ENCODE measurements around the gene TFEB. TPM values are rescaled to one million over a fixed set of nuclear protein-coding genes. Genes with fewer than 3 reads are reported as not detected.

The TFEB gene
- total RNA-seq, 2 donors from 2014 or later: 4.9 to 10.1 TPM

- 91 to 100% methylated on average over 2 to 7 of the region's 7 CpGs for WGBS, 2 donors
- Histone ChIP-seq H3K27me3 (no peaks in the 10 kb centered on the region), H3K27ac (peak overlapping the region in 1 of 4 donors; percentile 10), H3K4me1 (peaks cover 37% of the 10 kb centered on the region), H3K4me3 (no peak overlapping the region), H3K36me3 (replicated peaks in 1 of 2; ENCODE audit: insufficient read depth in 1 of 2, low read depth in 2 of 2) (no peaks in the 10 kb centered on the region), H3K9me3 (no peaks in the 10 kb centered on the region)
- intact Hi-C loops (cut with DNase I): no loop called here
- ATAC-seq (no peak), DNase-seq (no peak)
- TF ChIP-seq POLR2A (IDR thresholded peaks at IDR 0.05) (no peak), CTCF (IDR thresholded peaks at IDR 0.05) (no peak)
These were observed 6.5 kb downstream of the TFEB start for GRCh38 chr6:41728954-41729353.

- peak in 3 of 4 donors; percentile 45 to 56 (median 48) for DNase-seq
- intact Hi-C loops (cut with DNase I): no loop called here
- TF ChIP-seq CTCF (IDR thresholded peaks at IDR 0.05) (no peak), POLR2A (IDR thresholded peaks at IDR 0.05) (peak in 1 of 3 donors; percentile 21)
These were observed 7.1 kb downstream of the TFEB start for GRCh38 chr6:41728073-41728936.

GRCh38 chr6:41727705-41728072 lies 7.7 kb downstream of the TFEB start:
- intact Hi-C loops (cut with DNase I): no loop called here
- H3K9me3 ChIP-seq: no peaks in the 10 kb centered on the region
- H3K36me3 ChIP-seq (replicated peaks in 1 of 2; ENCODE audit: insufficient read depth in 1 of 2, low read depth in 2 of 2): no peaks in the 10 kb centered on the region
- 91 to 92% methylated on average over 2 to 3 of the region's 3 CpGs for WGBS, 2 donors
- no peaks in the 10 kb centered on the region for H3K27me3 ChIP-seq
- ATAC-seq (no peak), DNase-seq (no peak)
- TF ChIP-seq POLR2A (IDR thresholded peaks at IDR 0.05) (no peak), CTCF (IDR thresholded peaks at IDR 0.05) (no peak)
- H3K4me1 ChIP-seq: peaks cover 34% of the 10 kb centered on the region
- no peak overlapping the region for H3K4me3 ChIP-seq
- H3K27ac ChIP-seq: peak overlapping the region in 1 of 4 donors; percentile 10

More at GRCh38 chr6:41728073-41728936, 7.1 kb downstream of the TFEB start:
- Histone ChIP-seq H3K9me3 (no peaks in the 10 kb centered on the region), H3K36me3 (replicated peaks in 1 of 2; ENCODE audit: insufficient read depth in 1 of 2, low read depth in 2 of 2) (no peaks in the 10 kb centered on the region), H3K27ac (peak overlapping the region in 2 of 4 donors; percentile 10), H3K4me3 (no peak overlapping the region), H3K27me3 (no peaks in the 10 kb centered on the region), H3K4me1 (peaks cover 36% of the 10 kb centered on the region)
- WGBS, 2 donors: 78 to 82% methylated on average over 14 to 18 of the region's 19 CpGs
- peak; percentile 25 for ATAC-seq

GRCh38 chr6:41726876-41727275 lies 8.5 kb downstream of the TFEB start:
- H3K27ac ChIP-seq: no peak overlapping the region
- H3K4me3 ChIP-seq: no peak overlapping the region
- ATAC-seq (no peak), DNase-seq (no peak)
- H3K27me3 ChIP-seq: no peaks in the 10 kb centered on the region
- intact Hi-C loops (cut with DNase I): no loop called here
- 58 to 76% methylated on average over 5 to 7 of the region's 7 CpGs for WGBS, 2 donors
- peaks cover 32% of the 10 kb centered on the region for H3K4me1 ChIP-seq
- H3K36me3 ChIP-seq (replicated peaks in 1 of 2; ENCODE audit: insufficient read depth in 1 of 2, low read depth in 2 of 2): no peaks in the 10 kb centered on the region
- H3K9me3 ChIP-seq: no peaks in the 10 kb centered on the region
- TF ChIP-seq CTCF (IDR thresholded peaks at IDR 0.05): no peak
- no peak for TF ChIP-seq POLR2A (IDR thresholded peaks at IDR 0.05)
